Measurements from ENCODE around the gene GUK1. TPM values are rescaled to one million over a fixed set of nuclear protein-coding genes. Genes with fewer than 3 reads are reported as not detected.

Gene GUK1
- total and polyA plus RNA-seq, 2 of the 8 experiments (the other 6 are each of a cell fraction or from before 2014, with no cell fraction given): 68.5 to 183 TPM

DNA sequence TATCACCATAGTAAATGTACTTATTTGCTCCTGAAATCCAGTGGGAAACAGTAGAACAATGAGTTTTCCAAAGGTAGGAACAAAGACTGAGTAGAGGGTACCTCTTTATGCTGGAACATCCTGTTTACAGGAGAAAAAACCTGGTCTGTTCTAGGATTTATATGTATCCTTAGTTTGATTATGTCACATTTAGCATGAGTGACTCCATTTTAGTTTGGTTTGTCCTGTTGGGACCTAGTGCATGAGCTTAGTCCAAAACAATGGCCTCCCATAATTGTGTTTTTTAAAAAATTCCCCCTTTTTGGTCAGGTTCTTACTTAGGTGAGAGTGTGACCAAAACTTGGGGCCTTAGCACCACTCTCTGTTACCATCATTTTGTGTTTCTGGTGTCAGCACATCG lies 27.5 kb upstream of the GUK1 start (continued):
- TF ChIP-seq, protein P1, sequence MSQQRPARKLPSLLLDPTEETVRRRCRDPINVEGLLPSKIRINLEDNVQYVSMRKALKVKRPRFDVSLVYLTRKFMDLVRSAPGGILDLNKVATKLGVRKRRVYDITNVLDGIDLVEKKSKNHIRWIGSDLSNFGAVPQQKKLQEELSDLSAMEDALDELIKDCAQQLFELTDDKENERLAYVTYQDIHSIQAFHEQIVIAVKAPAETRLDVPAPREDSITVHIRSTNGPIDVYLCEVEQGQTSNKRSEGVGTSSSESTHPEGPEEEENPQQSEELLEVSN (IDR thresholded peaks at IDR 0.05): no peak
- no peak for TF ChIP-seq RAD21 (IDR thresholded peaks at IDR 0.05 in 1 of 2, conservative IDR thresholded peaks at IDR 0.05 in 1 of 2; ENCODE audit: low read depth in 2 of 2, low read length in 2 of 2)
